Hematopoietic multipotent progenitor cell treated with erythropoietin and hydrocortisone succinate and interleukin-3 and kit ligand, for 8 days (in vitro differentiated cells): ENCODE measurements around the gene DRC7.
"Not testable (repeated sequence)": the region's sequence is repeated elsewhere in the genome, so short reads cannot be mapped to it uniquely, and the experiment has no call there.

Experiments
- DNase-seq: peaks from one replicate; pipeline ENCODE4 v3.0.0-alpha.2; 2015

DRC7 gene

DNA sequence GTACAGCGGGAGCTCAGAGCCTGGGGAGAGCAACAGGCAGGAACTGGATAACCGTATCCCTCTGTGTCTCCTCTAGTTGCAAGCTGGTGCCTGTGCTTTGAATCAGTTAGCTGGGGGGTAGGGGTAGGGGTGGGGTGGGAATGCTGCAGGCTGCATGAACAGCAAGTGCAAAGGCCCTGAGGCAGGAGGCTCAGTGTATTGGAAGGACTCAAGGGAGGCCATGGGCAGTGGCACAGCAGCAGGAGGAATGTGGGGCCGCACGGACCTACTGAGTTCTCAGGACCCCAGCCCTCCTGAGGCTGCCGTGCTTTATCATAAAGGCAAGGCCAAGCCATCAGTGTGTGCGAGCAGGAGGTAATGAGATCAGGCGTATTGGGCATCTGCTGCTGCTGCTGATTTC is 44.2 kb downstream of the DRC7 start:
- DNase-seq, result no peak

DNA sequence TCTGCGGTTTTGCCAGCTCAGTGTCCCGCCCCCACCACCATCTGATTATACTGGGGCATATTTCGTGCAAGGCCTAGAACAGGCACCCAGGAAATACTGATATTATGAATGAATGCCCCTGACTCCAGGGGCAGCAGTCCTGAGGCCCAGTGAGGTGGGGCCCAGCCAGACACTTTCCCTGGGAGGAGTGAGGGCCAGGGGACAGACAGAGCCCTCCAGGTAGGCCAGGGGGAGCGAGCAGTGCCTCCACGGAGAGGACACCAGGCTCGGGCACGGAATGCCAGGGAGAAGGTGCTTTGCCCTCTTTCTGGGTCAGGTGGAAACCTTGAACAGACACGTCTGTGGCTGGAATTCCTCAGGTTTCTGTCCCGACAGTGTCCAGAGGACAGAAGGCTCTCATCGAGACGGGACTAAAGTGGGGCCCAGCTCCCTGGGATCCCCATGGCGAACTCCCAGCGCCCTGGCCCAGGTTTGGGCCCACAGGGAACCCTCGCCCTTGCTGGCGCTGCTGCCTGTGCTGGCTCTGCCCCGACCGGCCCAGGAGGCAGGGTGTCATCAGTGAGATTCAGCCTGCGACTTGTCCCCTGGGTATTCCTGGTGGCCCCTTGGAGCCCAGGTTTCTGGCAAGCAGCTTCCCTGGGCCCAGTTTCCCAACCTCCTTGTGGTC is 45.3 kb downstream of the DRC7 start:
- DNase-seq, result no peak

GRCh38 chr16:57740423-57741071 is 45.9 kb downstream of the DRC7 start:
- DNase-seq, result no peak

GRCh38 chr16:57741660-57742191 is 47.1 kb downstream of the DRC7 start:
- no peak for DNase-seq

DNA sequence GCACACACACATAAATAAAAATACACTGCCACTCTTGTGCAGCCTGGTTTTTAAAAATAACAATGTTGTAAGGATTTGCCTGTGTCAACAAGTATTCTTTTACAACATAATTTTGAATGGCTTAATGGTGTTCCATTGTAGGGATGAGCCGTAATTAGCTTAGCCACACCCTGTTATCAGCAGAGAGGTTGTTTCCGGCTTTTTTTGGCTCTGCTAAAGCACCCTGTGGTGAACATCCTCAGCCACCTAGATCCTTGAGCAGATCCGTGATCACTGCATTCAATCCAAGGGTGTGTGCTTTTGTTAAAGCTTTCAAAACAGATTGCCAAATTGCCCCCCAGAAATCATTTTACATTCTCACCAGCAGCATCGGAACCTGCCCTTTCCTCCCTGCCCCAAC is 47.9 kb downstream of the DRC7 start:
- no peak for DNase-seq

- no peak for DNase-seq
These were observed 48.9 kb downstream of the DRC7 start for GRCh38 chr16:57743458-57743857.

DNA sequence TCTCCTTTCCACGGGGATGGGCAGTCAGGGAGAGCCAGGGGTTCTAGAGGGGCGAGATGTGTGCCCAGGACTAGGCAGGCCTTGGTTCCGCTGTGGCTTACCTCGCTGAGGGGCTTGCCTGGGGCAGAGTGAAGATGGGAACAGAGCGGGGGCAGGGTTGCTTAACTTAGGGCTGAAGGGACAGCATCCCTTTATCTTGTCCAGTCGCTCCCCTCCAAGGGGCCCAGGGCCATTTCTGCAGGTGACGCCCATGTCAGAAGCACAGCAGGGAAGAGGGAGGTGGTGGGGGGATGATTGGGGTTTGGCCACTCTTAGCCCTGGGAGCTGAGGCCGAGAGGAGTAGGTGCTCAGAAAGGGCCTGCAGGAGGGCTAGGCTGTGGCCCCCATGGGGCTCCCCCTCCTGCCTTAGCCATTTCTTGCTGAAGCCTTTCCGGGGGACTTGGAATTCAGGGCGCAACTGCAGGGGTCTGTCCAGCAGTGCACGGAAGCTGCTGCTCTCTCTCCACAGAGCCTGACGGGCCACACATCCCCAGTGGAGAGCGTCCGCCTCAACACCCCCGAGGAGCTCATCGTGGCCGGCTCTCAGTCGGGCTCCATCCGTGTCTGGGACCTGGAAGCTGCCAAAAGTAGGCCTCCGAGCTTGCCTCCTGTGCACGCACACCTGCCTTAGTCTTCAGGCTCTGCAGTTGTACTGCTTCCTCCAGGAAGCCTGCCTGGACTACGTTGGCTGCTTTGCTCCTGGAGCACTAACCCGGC is 49.5 kb downstream of the DRC7 start:
- DNase-seq, result no peak

GRCh38 chr16:57744642-57744903 is 50.0 kb downstream of the DRC7 start:
- no peak for DNase-seq

DNA sequence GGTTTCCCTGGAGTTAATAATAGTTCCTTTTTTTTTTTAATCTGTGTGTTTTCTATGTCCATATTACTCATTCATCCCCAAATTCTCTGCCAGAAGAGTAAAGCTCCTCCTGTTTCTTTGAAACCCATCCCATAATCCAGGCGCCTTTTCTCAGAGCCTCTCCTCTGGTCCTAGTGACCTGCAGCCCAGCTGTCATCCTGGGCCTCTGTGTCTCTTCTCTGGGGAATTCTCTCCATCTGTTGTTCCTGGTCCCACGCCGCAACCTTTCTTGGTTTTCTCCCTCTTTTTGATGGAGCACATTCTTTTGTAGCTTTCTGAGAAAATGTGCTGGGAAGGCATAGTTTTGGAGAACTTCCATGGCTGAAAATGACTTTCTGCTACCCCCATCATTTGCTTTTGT is 51.2 kb downstream of the DRC7 start:
- no peak for DNase-seq

- DNase-seq, result not testable (repeated sequence)
These were observed 51.7 kb downstream of the DRC7 start for GRCh38 chr16:57746316-57746715.

DNA sequence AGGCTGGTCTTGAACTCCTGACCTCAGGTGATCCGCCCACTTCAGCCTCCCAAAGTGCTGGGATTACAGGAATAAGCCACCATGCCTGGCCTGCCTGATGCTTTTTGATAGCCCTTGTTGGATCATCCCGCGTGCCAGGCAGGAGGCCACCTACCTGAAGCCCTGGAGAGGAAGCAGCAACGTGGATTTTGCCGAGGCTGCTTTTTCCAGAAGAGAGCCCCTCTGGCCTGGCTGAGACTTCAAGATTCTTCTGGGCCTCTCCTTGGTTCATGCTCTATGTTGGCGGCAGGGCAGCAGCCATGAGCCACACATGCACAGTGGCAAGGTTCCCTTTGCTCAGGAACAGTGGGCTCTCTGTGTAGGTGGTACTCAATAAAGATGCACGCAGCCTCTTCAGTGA is 52.5 kb downstream of the DRC7 start:
- no peak for DNase-seq

- DNase-seq, result no peak
These were observed 52.9 kb downstream of the DRC7 start for GRCh38 chr16:57747496-57747895.

GRCh38 chr16:57747996-57748395 is 53.4 kb downstream of the DRC7 start:
- no peak for DNase-seq

DNA sequence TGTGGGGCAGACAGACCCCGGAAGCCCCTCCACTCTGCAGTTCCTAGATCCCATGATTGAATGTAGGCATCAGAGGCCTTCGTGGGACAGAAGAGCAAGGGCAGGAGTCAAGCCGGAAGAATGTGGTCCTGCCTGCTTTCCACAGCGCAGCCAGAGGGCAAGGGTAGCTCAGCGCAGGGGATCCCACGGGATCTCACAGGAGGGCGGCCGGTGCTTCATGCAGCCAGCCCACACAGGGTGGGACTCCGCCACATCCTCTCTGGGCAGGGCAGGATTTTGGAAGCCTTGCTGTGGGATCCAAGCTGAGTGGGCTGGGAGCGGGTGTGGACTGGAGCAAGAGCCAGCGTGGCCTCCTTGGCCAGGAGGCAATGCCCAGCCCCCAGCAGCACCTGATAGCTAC is 54.0 kb downstream of the DRC7 start:
- no peak for DNase-seq

DNA sequence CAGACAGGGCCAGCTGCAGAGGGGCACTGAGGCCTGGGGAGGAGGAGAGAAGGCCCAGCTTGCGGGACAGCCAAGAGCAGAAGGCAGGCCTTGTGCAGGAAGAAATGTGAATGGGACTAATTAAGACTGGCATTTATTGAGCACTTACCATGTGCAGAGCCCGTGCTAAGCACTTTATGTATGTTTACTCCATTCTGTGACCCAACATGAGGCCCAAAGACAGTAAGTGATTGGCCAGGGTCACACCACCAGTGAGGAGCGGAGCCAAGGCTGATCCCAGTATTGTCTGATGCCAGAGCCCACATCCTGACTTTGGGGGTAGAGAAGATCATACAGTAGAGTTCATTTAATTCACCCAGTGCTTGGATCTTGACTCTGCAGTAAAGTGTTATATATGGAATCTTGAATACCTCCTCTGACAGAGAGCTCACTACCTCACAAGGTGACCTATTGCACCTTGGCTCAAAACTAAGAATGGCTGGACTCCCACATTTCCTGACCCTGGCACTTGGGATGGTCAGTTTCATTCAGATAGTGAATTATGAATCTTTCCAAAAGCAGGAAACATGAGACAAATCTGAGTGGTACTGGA is 54.6 kb downstream of the DRC7 start:
- no peak for DNase-seq

GRCh38 chr16:57749856-57750452 is 55.3 kb downstream of the DRC7 start:
- DNase-seq, result no peak

- DNase-seq, result no peak
These were observed 56.4 kb downstream of the DRC7 start for GRCh38 chr16:57750796-57751538.

- DNase-seq, result no peak
These were observed 57.1 kb downstream of the DRC7 start for GRCh38 chr16:57751539-57752202.

DNA sequence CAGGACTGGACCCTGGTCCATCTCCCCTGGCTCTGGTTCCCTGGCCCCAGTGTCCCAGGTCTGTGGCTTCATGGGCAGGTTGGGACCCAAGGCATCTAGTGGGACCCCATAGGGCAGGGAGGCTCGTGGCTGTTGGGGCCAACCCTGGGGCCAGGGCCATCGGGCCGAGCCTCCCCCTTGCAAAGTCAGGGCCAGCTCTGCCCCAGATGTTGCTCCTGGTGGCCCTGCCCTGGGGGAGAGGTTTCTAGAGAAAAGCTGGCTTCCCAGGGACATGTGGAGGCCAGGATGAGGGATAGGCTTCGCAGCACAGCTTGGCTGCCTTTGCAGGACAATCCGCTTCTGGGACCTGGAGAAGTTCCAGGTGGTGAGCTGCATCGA is 57.6 kb downstream of the DRC7 start:
- no peak for DNase-seq

- no peak for DNase-seq
These were observed 58.2 kb downstream of the DRC7 start for GRCh38 chr16:57752581-57753447.
